ENCODE results near the gene STX8.
A peak's percentile ranks its signal among the peaks of the same experiment; 100 is the strongest.

The STX8 gene

GRCh38 chr17:9291912-9292560 is 283.6 kb downstream of the STX8 start:
- peak; percentile 28 for DNase-seq

GRCh38 chr17:9290226-9290613 is 285.4 kb downstream of the STX8 start:
- no peak for DNase-seq
- in situ Hi-C loops (cut with MboI; ENCODE audit: low pct_unique_long_range_greater_than_20kb, low sequenced_read_pairs) = no loop called here

More at GRCh38 chr17:9291912-9292560, 283.6 kb downstream of the STX8 start:
- in situ Hi-C loops (cut with MboI; ENCODE audit: low pct_unique_long_range_greater_than_20kb, low sequenced_read_pairs) = no loop called here

GRCh38 chr17:9287306-9287705 is 288.3 kb downstream of the STX8 start:
- DNase-seq = no peak
- in situ Hi-C loops (cut with MboI; ENCODE audit: low pct_unique_long_range_greater_than_20kb, low sequenced_read_pairs) = no loop called here

GRCh38 chr17:9286434-9286833 is 289.2 kb downstream of the STX8 start:
- in situ Hi-C loops (cut with MboI; ENCODE audit: low pct_unique_long_range_greater_than_20kb, low sequenced_read_pairs) = no loop called here
- no peak for DNase-seq

GRCh38 chr17:9285602-9286427 is 289.8 kb downstream of the STX8 start:
- in situ Hi-C loops (cut with MboI; ENCODE audit: low pct_unique_long_range_greater_than_20kb, low sequenced_read_pairs) = no loop called here

GRCh38 chr17:9284884-9285283 is 290.7 kb downstream of the STX8 start:
- DNase-seq = no peak
- in situ Hi-C loops (cut with MboI; ENCODE audit: low pct_unique_long_range_greater_than_20kb, low sequenced_read_pairs) = no loop called here

More at GRCh38 chr17:9285602-9286427, 289.8 kb downstream of the STX8 start:
- DNase-seq = no peak

- DNase-seq = no peak
- in situ Hi-C loops (cut with MboI; ENCODE audit: low pct_unique_long_range_greater_than_20kb, low sequenced_read_pairs) = no loop called here
Measured at GRCh38 chr17:9283909-9284308, 291.7 kb downstream of the STX8 start.

GRCh38 chr17:9279893-9280292 is 295.7 kb downstream of the STX8 start:
- in situ Hi-C loops (cut with MboI; ENCODE audit: low pct_unique_long_range_greater_than_20kb, low sequenced_read_pairs) = no loop called here
- DNase-seq = no peak

- DNase-seq = no peak
- in situ Hi-C loops (cut with MboI; ENCODE audit: low pct_unique_long_range_greater_than_20kb, low sequenced_read_pairs) = no loop called here
Measured at GRCh38 chr17:9274973-9275372, 300.6 kb downstream of the STX8 start.

- in situ Hi-C loops (cut with MboI; ENCODE audit: low pct_unique_long_range_greater_than_20kb, low sequenced_read_pairs) = no loop called here
- no peak for DNase-seq
Measured at GRCh38 chr17:9273428-9274391, 301.9 kb downstream of the STX8 start.

- no peak for DNase-seq
- in situ Hi-C loops (cut with MboI; ENCODE audit: low pct_unique_long_range_greater_than_20kb, low sequenced_read_pairs) = no loop called here
Measured at GRCh38 chr17:9272501-9273200, 303.0 kb downstream of the STX8 start.

- DNase-seq = no peak
- in situ Hi-C loops (cut with MboI; ENCODE audit: low pct_unique_long_range_greater_than_20kb, low sequenced_read_pairs) = no loop called here
Measured at GRCh38 chr17:9271989-9272388, 303.6 kb downstream of the STX8 start.

- in situ Hi-C loops (cut with MboI; ENCODE audit: low pct_unique_long_range_greater_than_20kb, low sequenced_read_pairs) = no loop called here
- DNase-seq = no peak
Measured at GRCh38 chr17:9270921-9271320, 304.7 kb downstream of the STX8 start.

GRCh38 chr17:9269350-9270035 is 306.1 kb downstream of the STX8 start:
- in situ Hi-C loops (cut with MboI; ENCODE audit: low pct_unique_long_range_greater_than_20kb, low sequenced_read_pairs) = loop anchor here (10.0 kb wide), 1 partner anchor 55 kb away; no protein-coding TSS in a partner anchor

GRCh38 chr17:9268546-9268945 is 307.1 kb downstream of the STX8 start:
- DNase-seq = no peak
- in situ Hi-C loops (cut with MboI; ENCODE audit: low pct_unique_long_range_greater_than_20kb, low sequenced_read_pairs) = loop anchor here (10.0 kb wide), 1 partner anchor 56 kb away; no protein-coding TSS in a partner anchor

More at GRCh38 chr17:9269350-9270035, 306.1 kb downstream of the STX8 start:
- no peak for DNase-seq

- in situ Hi-C loops (cut with MboI; ENCODE audit: low pct_unique_long_range_greater_than_20kb, low sequenced_read_pairs) = loop anchor here (10.0 kb wide), 1 partner anchor 58 kb away; no protein-coding TSS in a partner anchor
- no peak for DNase-seq
Measured at GRCh38 chr17:9266697-9267117, 308.9 kb downstream of the STX8 start.

GRCh38 chr17:9266031-9266680 is 309.5 kb downstream of the STX8 start:
- DNase-seq = no peak
- in situ Hi-C loops (cut with MboI; ENCODE audit: low pct_unique_long_range_greater_than_20kb, low sequenced_read_pairs) = loop anchor here (10.0 kb wide), 1 partner anchor 59 kb away; no protein-coding TSS in a partner anchor

All from KBM-7 (cell line).